ENCODE results near the gene NFKB2.

DNA sequence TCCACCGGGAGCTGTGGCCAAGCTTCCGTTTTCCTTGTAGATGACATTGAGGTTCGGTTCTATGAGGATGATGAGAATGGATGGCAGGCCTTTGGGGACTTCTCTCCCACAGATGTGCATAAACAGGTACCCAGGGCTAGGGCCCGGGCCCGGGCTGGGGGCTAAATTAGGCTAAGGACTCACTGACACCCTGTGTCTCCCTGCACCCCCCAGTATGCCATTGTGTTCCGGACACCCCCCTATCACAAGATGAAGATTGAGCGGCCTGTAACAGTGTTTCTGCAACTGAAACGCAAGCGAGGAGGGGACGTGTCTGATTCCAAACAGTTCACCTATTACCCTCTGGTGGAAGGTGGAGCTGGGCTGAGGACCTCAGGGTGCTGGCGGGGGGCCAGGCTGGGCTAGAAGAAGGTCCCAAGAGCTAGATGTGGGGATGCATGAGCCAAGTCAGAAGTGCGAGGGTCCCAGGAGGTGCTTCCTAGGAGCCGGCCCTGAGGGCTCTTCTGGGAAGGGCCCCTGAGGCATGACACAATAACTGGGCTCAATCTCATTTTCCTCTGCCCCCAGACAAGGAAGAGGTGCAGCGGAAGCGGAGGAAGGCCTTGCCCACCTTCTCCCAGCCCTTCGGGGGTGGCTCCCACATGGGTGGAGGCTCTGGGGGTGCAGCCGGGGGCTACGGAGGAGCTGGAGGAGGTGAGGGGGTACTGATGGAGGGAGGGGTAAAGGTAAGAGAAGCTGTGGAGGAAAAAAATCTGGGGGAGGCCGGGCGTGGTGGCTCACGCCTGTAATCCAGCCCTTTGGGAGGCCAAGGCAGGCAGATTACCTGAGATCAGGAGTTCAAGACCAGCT lies 2.9 kb downstream of the NFKB2 start:
- TF ChIP-seq, protein P1, sequence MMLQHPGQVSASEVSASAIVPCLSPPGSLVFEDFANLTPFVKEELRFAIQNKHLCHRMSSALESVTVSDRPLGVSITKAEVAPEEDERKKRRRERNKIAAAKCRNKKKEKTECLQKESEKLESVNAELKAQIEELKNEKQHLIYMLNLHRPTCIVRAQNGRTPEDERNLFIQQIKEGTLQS (CRISPR knock-in tag; conservative IDR thresholded peaks at IDR 0.05) = no peak
- TF ChIP-seq, protein P2, sequence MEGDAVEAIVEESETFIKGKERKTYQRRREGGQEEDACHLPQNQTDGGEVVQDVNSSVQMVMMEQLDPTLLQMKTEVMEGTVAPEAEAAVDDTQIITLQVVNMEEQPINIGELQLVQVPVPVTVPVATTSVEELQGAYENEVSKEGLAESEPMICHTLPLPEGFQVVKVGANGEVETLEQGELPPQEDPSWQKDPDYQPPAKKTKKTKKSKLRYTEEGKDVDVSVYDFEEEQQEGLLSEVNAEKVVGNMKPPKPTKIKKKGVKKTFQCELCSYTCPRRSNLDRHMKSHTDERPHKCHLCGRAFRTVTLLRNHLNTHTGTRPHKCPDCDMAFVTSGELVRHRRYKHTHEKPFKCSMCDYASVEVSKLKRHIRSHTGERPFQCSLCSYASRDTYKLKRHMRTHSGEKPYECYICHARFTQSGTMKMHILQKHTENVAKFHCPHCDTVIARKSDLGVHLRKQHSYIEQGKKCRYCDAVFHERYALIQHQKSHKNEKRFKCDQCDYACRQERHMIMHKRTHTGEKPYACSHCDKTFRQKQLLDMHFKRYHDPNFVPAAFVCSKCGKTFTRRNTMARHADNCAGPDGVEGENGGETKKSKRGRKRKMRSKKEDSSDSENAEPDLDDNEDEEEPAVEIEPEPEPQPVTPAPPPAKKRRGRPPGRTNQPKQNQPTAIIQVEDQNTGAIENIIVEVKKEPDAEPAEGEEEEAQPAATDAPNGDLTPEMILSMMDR (IDR thresholded peaks at IDR 0.05) = no peak
- TF ChIP-seq JUN (CRISPR knock-in tag; IDR thresholded peaks at IDR 0.05) (no peak), GABPB1 (CRISPR knock-in tag; IDR thresholded peaks at IDR 0.05) (no peak), ZNF423 (CRISPR knock-in tag; IDR thresholded peaks at IDR 0.05) (no peak), TEAD4 (CRISPR knock-in tag; IDR thresholded peaks at IDR 0.05) (no peak), CREB1 (CRISPR knock-in tag; IDR thresholded peaks at IDR 0.05) (no peak), SMAD4 (CRISPR knock-in tag; IDR thresholded peaks at IDR 0.05) (no peak), ZNF121 (CRISPR knock-in tag; IDR thresholded peaks at IDR 0.05) (no peak)
- TF ChIP-seq, protein P3, sequence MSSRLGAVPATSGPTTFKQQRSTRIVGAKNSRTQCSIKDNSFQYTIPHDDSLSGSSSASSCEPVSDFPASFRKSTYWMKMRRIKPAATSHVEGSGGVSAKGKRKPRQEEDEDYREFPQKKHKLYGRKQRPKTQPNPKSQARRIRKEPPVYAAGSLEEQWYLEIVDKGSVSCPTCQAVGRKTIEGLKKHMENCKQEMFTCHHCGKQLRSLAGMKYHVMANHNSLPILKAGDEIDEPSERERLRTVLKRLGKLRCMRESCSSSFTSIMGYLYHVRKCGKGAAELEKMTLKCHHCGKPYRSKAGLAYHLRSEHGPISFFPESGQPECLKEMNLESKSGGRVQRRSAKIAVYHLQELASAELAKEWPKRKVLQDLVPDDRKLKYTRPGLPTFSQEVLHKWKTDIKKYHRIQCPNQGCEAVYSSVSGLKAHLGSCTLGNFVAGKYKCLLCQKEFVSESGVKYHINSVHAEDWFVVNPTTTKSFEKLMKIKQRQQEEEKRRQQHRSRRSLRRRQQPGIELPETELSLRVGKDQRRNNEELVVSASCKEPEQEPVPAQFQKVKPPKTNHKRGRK (CRISPR knock-in tag; IDR thresholded peaks at IDR 0.05; ENCODE audit: borderline replicate concordance) = no peak

All from WTC11 (cell line).